ENCODE data around the gene SDC1. TPM values are rescaled to one million over a fixed set of nuclear protein-coding genes. Genes with fewer than 3 reads are reported as not detected.

SDC1 gene
- total and polyA plus RNA-seq, 12 donors: 3.1 to 74.2 (median 18.0) TPM

GRCh38 chr2:20219763-20220380 lies 5.1 kb downstream of the SDC1 start:
- Histone ChIP-seq H3K27me3 (no peaks in the 10 kb centered on the region), H3K36me3 (replicated peaks in 1 of 2) (no peaks in the 10 kb centered on the region), H3K27ac (no peak overlapping the region), H3K4me1 (replicated peaks in 1 of 2) (peaks cover 10 to 13% of the 10 kb centered on the region in 2 donors), H3K4me3 (no peak overlapping the region), H3K9me3 (replicated peaks in 1 of 3) (no peaks in the 10 kb centered on the region)
- 88 to 98% (median 97%) methylated on average over 5 to 13 of the region's 13 CpGs for WGBS, 4 donors
- TF ChIP-seq POLR2A (IDR thresholded peaks at IDR 0.05): no peak
- no peak for TF ChIP-seq CTCF (IDR thresholded peaks at IDR 0.05)
- intact Hi-C loops (cut with DNase I): loop anchor here in 1 of 2 donors (5.0 kb wide), 1 partner anchor 83 kb away; no protein-coding TSS in a partner anchor
- DNase-seq: no peak

DNA sequence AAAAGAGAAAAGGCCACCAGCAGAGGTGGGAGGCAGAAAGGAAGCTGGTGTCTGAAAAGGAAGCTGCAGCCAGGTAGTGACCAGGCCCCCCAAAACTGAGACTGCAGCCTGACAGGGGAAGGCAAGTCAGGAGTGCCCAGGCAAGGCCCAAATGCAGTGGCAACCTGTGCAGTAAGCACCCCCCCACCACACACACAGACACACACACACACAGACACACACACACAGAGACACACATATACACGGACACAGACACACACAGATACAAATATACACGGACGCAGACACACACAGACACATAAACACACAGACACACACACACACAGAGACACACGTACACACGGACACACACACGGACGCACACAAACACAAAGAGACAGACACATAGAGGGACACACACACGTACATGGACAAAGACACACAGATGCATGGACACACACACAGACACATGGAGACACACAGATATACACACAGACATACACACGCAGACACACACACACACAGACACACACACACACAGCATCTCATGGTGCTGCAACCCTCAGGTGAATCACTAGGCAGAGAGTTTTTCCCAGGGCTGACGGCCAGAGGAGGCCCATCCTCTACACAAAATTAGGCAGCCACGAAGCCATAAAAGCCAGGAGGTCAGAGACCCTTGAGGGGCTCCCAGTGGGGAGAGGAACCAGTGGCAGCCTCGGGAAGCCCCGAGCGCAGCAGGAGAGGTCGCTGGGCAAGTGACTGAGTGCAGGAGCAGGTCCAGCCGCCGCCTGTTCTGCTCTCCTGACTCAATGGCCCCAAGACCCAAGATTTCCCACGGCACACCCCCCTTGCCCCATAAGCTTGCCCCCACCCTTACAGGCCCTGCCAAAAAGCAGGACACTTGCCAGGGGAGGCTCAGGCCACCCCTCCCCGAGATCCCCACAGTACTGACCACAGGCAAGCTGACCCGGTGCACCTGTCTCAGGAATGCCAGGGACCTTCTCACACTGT lies 6.3 kb downstream of the SDC1 start:
- intact Hi-C loops (cut with DNase I): no loop called here
- H3K27ac ChIP-seq: peak overlapping the region in 2 of 5 donors; percentile 78 to 93
- TF ChIP-seq CTCF (IDR thresholded peaks at IDR 0.05): no peak
- TF ChIP-seq POLR2A (IDR thresholded peaks at IDR 0.05): no peak
- no peaks in the 10 kb centered on the region for H3K27me3 ChIP-seq
- 92 to 97% (median 93%) methylated on average over 12 to 20 of the region's 20 CpGs for WGBS, 4 donors
- no peaks in the 10 kb centered on the region for H3K36me3 ChIP-seq (replicated peaks in 1 of 2)
- peaks cover 9 to 20% of the 10 kb centered on the region in 2 donors for H3K4me1 ChIP-seq (replicated peaks in 1 of 2)
- H3K4me3 ChIP-seq: no peak overlapping the region
- H3K9me3 ChIP-seq (replicated peaks in 1 of 3): no peaks in the 10 kb centered on the region
- no peak for DNase-seq

DNA sequence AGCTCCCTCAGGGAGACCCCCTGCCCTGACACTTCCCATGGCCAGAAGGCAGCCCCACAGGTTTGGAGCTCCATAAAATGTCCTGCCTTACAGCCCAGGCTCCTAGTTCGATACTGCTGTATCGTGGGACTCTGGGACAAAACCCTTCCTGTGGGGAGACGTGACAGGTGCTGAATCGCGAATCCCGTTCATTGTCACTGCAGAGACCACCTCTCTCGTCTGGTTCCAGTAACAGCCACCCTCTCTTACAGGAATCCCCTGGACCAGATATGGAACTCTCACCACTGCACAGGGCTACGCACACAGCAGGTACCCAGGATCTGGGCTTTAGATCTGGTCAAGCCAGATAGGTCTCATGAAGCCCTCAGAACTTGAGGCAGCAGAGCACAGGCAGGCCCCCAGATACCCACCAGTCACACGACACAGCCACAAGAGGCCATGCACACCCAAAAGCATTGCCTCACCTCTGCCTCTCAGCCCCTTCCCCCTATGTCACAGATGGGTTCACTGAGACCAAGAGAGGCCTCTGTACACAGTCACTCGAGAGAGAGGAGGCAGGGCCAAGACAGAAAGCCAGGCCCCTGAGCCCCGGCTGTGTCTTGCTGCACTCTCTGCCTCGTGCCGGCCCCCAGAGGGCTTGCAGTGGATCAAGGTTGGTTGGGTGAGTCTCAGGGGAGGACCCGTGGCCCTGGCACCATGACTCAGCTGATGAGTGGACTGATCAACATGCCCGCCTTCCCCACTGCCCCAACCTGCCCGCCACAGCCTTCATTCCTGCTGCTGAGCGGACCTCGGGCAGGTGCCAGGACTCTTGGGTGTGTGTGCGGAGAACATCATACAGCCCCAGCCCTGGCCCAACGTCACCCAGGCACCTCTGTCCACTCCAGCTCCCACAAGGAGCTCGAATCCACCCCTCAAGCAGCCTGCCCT lies 7.6 kb downstream of the SDC1 start:
- DNase-seq: peak in 6 of 7 donors; percentile 72 to 96 (median 92)
- Histone ChIP-seq H3K4me1 (replicated peaks in 1 of 2) (peaks cover 15 to 33% of the 10 kb centered on the region in 2 donors), H3K9me3 (replicated peaks in 1 of 3) (no peaks in the 10 kb centered on the region), H3K36me3 (replicated peaks in 1 of 2) (no peaks in the 10 kb centered on the region), H3K4me3 (no peak overlapping the region), H3K27me3 (no peaks in the 10 kb centered on the region), H3K27ac (peak overlapping the region in 3 of 5 donors; percentile 53 to 93 (median 78))
- WGBS, 4 donors: 66 to 85% (median 72%) methylated on average over 10 to 21 of the region's 21 CpGs
- intact Hi-C loops (cut with DNase I): no loop called here
- peak in 1 of 2 donors; percentile 50 for TF ChIP-seq POLR2A (IDR thresholded peaks at IDR 0.05)
- TF ChIP-seq CTCF (IDR thresholded peaks at IDR 0.05): no peak
